ENCODE results near the gene HIRIP3.
"Not testable (repeated sequence)": the region's sequence is repeated elsewhere in the genome, so short reads cannot be mapped to it uniquely, and the experiment has no call there.

HIRIP3 gene

DNA sequence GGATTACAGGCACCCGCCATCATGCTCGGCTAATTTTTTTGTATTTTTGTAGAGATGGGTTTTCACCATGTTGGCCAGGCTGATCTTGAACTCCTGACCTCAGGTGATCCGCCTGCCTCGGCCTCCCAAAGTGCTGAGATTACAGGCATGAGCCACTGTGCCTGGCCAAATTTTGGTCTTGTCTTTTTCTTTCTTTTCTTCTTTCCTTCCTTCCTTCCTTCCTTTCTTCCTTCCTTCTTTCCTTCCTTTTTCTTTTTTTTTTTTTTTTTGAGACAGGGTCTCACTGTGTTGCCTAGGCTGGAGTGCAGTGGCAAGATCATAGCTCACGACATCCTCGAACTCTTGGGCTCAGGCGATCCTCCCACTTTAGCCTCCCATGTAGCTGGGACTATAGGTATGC lies 20.0 kb upstream of the HIRIP3 start:
- DNase-seq: not testable (repeated sequence)

DNA sequence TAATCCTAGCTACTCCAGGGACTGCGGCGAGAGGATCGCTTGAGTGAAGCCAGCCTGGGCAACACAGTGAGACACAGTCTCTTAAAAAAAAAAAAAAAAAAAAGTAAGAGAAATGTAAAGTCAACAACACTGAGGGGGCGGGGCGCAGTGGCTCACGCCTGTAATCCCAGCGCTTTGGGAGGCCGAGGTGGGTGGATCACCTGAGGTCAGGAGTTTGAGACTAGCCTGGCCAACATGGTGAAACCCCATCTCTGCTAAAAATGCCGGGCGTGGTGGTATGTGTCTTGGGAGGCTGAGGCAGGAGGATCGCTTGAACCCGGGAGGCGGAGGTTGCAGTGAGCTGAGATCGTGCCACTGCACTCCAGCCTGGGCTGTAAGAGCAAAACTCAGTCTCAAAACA lies 17.2 kb upstream of the HIRIP3 start:
- DNase-seq: not testable (repeated sequence)

DNA sequence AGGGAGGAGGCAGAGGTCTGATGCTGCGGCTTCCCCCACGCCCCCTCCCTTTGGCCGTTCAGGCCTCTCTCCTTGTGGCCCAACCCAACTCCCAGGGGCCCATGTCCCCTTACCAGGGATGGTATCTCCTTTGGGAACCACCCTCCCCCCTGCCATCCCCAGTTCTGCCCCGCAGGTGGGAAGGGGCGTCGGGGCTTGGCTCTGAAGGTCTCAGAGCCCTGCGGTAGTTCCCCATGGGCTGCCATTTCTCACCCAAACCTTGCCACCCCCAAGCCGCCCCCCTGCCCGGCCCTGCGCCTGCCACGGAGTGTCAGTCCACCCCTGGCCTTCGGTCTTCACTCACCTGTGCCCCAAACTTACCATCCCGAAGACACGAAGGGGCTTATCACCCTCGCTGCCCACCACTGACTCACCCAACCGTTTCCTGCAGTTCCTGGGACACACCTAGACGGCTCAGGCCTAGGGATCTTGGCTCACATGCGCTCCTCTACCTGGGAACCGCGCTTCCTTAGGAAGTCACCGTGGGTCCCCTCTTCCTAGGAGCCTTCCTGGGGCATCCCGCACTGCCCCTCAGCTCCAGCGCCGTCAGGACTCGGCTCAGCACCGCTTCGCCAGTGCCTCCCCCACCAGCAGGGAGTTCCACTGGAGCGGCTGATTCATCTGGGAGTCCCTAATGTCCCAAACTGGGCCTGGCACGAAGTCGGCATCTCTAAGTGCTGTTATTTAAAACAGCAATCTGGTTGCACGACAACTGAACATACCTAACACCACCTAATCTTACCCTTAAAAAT lies 16.5 kb upstream of the HIRIP3 start:
- no peak for DNase-seq

DNA sequence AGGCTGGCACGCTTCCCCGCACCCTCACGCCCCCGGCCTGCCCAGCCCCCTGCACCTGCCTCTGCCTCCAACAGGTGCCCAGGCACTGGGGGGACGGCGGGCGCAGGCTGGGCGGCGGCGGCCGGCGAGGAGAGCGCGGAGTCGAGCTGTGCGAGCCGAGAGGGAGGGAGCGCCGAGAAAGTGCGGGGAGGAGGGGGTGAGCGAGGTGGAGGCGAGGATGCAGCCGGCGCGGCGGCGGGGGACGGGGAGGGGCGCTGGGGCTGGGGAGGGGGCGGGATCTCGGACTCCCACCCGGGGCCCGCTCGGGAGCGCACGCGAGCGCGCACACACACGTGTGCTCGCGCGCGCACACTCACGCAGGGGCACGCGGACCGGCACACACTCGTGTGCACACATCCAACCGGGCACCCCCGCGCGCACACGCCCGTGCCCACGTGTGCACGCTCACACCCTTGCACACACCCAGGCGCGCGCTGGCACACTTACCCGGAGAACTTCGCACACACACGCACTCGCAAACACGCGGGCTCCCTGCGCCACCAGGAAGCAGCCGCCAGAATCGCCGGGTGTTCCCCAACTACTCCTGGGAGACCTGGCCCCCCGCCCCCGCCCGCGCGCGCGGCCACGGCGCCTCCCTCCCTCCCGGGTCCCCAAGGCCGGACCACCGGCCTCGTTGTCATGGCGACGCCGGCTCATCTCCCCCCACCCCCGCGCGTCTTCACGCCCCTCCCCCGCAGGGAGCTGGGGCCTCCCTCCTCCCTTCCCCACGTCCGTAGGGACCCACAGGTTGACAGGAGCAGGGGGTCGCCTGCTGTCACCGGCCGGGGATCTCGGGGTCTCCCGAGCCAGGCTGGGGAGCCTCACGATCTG lies 15.7 kb upstream of the HIRIP3 start, which contains the start of gene DOC2A:
DOC2A (minus strand) TSS at position 184 of the 870 bp plus-strand sequence. CDS start 805 bp downstream, outside the sequence.
- peak; percentile 67 to 69 for DNase-seq

DNA sequence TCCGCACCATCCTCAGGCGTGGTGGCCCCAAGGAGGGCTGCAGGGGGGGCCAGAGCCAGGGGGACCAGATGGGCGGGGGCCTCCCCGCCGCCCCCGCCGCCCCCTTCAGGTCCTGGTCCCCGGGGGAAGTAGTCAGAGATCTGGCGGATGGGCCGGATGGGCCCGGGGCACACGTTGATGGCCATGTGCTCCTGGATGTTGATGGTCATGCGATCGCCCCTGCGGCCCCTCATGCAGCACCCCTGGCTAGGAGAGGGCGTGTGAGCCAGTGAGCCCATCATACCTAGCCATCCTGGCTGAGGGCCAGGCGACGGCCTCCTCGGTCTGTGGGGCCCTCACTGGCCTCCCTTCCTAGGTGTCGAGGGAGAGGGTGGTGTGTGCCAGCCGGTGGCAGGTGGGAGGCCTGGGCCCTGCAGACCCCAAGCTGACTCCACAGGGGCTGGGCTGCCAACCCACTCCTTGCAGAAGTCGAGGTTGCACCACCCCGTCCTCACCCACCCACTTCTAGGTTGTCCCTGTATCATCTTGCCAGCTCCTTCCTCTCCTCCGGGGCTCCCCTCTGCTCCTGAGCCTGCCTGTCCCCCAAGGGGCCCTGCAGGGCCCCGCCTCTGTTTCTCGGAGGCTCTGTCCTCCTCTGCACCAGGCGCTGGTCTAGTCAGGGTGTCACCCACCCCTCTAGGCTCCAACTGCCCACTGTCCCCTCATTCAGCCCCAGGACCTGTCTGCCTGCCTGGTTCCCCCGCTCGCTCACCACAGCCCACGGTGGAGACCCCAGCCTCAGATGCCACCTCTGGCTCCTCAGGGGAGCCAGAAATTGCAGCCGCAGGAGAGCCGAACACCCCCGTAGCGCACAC lies 14.8 kb upstream of the HIRIP3 start:
- DNase-seq: peak in 1 of 2 experiments; percentile 39

DNA sequence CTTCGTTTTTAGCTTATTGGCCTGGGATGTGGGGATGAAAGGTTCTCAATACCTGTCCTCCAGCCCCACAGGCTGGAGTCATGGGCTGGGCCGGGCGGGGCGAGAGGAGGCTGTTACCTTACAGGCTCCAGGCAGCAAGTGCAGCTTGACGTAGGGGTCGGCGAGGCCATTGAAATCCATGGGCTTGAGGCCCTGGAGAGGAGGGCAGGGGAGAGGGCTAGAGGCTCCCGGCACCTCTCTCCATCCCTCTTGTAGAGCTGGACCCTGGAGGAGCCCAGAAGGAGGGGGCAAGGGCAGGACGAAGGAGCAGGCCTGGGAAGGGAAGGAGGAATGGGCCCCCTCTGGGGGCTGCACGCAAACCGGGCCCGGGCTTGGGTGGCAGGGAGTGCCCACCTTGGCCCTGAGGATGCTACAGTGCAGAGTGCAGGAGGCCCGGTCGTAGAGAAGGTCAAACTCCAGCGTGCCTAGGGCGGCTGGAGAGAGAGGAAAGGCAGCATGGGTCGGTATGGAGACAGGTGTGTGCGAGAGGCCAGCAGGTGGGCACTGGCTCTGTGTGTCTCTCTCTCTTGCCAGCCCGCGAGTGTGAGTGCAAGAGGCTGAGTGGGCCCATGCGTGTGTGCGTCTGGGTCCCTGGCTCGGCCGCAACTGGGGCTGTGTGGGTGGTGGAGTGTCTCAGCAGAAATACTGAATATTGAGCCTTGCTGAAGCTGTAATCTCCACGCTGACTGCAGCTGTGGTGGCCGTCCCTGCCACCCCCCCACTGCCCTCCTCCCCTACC lies 13.9 kb upstream of the HIRIP3 start:
- DNase-seq: no peak

DNA sequence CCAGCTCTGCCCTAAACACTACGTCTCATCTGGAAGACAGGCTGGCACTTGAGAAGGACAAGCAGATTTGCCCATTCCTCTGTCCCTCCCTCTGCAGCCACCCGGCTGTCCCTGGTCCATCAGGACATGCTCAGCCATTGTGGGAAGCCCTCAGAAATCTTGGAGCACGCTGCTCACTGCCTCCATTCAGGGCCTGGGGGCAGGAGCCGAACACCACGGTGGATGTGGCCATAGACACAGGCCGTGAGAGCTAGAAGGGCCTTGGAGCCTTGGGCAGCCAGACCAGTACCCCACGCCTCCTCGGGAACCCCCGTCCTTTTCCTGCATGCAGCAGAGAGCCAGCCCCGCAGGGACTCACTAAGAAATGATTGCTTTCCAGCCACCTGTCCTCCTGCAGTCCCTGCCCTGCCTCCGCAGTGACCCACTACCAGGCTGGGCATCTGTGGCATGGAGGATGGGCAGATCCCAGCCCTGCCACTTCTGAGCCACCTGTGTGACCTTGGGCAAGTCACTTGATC lies 12.0 kb upstream of the HIRIP3 start:
- DNase-seq: no peak

DNA sequence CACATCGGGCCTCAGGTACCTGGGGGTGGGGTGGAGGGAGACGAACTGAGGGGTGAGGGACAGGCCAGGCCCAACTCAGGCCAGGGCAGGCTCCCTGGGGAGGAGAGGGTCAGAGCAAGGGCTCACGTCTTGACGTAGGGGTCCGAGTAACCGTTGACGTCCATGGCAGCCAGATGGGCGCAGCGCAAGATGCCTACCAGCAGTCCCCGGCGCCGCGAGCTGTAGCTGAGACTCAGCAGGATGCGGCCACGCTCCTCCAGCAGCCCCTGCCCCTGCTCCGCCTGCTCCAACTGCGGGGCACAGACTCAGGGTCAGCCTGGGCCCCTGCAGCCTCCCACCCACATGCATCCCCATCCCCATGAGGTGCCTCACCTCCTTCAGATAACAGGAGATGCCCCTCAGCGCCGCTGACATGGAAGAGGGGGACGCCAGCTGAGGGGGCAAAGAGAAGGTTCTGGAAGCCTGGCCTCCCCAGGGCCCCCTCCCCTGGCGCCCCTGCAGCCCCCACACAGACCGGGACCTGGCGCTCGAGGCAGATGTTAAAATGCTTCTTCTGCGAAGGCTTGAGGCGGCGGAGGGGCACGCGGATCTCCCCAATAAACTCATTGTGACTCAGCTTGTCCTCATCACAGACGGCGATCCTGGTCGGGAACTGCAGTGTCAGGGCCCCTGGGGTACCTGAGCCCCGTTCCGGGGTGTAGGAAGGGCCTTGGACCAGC lies 11.4 kb upstream of the HIRIP3 start:
- DNase-seq: no peak

DNA sequence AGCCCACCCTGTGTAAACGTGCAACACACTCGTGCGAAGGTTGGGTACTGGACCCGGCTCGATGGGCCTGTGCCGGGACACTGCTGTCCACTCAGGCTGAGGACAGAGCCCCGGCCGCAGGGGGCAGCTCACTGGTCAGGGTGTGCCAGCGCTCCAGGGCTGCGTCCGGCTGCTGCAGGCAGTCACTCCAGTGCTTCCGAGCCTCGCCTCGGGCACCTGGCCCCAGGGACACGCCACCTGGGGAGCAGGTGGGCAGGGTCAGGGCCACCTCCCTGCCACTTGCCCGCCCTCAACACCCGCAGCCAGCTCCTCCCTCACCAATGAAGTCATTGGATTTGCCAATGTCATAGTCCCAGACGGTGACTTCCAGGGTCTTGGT lies 10.7 kb upstream of the HIRIP3 start:
- DNase-seq: no peak

DNA sequence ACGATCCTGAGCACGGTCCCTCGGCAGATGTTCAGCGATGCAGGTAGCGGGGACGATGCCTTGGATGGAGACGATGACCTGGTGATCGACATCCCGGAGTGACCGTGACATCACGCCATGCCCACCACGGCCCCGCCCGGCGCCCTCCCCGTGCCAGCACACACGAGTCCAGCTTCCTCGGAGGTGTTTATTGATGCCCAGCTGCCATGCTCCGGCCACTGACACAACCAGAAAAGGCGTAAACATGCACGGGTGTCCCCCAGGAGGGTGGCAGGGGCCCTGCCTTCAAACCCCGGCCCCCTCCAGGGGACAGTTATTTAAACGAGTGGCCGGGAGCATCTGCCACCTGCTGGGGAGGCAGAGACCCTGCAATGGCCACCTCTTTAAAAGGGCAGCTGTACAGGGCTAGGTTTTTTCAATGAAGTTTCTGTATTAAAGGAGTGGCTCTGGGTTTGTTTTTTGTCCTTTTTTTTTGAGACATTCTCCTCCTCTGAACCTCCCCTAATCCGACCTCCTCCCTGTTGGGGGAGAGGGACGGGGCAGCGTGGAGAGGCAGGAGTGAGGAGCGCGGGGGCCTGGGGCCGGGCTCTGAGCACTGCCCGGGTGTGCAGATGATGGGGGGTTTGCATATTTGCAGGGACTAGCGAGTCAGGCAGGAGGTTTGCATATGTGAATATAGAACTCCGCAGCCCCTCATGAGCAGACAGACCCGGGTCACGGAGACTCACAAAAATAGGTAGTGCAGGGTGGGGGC lies 10.1 kb upstream of the HIRIP3 start:
- DNase-seq: peak; percentile 42 to 71

DNA sequence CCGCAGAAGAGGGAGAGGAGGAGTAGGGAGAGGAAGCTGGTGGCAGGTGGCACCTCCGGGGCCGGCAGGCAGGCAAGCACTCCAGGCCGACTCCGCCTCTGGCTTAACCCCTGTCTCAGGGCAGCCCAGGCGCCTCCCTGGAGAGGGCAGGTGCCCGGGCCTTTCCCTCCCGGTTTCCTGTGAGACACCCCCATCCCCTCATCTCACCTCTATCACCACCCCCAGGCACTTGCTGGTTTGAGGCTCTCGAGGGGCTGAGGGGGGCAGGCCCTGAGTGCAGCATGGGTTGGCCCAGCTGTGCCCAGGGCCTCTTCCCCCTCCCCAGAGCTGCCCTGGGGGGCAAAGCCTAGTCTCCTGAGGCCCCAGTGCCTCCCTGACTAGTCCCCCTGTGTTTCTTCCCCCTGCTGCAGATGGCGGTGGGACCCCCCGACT lies 9.4 kb upstream of the HIRIP3 start:
- peak; percentile 65 to 85 for DNase-seq

DNA sequence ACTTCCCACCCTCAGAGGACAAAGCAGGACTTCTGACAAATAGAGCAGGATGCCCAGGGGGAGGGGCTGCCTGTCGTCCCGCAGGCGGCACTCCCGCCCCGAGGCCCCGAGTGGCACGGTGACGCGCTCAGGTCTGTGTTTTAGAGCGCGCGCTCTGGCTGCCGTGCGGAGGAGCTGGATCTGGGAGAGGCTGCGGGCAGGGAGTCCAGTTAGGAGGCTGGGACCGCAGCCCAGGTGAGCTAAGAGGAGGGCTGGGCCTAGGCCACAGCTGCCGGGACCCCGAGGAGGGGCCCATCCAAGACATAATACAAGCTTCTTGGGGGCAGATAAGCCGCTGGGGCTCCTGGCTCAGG lies 9.0 kb upstream of the HIRIP3 start:
- DNase-seq: no peak

DNA sequence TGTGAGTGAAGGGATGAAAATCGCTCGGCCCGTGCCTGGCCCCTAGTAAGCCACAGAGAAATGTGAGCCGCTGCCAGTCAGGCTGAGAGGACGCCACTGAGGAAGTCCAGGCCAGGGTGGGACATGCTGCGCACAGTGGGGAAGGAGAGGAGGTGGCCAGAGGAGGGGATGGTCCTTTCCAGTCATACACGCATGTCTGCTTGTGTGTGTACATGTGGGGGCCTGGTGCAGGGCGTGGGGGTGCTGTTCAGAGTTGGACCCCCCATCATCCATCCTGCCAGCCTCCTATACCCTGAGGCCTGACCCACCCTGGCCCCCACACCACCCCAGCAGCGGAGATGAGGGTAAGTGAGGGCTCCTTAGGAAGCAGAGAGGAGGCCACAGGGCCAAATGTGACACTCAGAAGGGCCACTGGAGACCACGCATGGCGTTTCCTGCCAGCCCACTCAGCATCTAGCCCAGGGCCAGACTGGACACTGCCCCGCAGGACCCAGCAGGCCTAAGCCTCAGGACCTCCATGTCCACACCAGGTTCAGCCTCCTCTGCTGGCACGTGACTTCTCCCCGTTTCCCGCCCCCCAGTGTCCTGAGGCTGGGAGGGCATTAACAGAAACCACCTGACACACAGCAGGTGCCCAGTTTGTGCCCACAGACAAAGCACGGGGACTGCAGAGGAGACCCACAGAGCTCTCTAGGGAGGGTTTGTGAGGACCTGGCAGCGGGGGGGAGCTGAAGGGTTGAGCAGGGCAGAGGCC lies 8.4 kb upstream of the HIRIP3 start:
- DNase-seq: no peak

DNA sequence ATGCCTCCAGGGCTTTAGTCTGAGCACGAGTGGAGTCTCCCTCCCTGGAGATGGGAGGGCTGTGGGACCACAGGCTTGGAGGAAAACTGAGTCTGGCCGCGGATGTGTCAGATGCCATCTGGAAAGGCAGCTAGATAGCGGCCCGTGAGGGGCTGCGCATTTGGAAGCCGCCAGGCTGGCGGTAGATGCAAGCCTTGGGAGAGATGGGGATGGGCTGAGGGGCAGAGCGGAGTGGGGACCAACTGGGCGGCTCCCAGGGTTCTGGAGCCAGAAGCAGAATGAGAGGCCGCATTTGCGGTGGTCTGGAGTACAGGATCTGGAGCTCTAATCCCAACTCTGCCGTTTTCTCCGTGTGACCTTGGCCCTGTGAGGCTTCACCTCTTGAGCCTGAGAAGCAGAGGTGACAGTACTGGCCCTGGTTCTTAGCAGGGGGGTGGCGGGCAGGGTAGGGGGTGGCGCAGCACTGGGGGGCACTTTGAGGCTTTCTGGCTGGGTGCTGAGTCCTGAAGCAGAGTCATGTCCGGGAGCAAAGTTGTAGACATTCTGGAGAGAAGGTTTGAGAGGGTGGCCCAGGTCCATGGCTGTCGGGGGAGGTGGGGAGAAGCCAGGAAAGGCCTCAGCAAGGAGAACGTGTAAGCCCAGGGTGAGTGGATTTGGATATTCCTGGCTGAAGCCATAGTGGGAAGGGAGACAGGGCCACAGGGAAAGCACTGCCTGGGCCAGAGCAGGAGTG lies 7.4 kb upstream of the HIRIP3 start:
- no peak for DNase-seq

DNA sequence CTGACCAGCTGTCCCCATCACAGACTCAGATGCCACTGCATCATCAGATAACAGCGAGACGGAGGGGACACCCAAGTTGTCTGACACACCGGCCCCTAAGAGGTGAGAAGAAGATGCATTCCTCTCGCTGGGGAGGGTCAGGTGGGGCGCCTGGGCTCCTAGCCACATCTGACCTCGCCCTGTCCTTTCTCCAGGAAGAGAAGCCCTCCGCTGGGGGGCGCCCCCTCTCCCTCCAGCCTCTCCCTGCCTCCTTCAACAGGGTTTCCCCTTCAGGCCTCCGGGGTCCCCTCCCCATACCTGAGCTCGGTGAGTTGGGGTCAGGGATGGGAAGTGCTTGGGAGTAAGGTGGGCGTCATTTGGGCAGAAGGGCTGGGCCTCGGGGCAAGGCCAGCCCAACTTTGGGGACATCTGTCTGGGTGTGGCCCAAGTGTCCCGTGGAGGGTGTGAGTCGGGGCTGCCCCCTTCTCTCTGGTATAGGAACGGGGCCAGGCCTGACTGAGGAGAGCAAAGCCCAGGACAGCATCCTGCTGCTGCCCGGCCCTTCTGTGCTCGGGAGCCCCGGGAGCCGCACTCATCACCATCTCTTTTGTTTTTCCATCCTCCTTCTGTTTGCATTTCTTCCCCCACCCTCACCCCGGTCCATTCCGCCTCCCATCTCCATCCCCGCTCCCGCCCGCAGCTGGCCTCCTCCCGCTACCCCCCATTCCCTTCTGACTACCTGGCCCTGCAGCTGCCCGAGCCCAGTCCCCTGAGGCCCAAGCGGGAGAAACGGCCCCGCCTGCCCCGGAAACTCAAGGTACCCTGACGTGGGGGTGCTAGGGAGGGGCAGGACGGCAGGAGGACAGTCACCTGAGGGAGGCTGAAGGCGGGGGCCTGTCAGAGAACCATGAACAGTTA lies 5.6 kb upstream of the HIRIP3 start:
- no peak for DNase-seq

DNA sequence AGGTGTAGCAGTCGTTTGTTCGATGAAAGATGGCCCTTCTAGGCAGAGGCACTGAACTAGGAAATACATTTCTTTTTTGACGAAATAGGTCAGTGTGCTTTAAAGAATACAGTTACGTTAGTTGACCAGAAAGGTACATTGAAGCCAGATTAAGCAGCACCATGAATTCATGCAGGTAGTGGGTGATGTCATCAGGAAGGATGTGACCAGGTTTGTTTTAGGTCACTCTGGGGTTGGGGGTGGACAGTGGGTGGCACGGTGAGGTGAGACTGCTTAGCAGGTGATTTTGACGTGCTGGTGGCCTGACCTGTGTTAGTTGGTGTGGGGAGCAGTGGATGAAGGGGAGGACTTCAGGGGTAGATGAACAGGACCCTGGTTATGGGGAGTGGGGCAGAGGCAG lies 4.2 kb upstream of the HIRIP3 start:
- no peak for DNase-seq

DNA sequence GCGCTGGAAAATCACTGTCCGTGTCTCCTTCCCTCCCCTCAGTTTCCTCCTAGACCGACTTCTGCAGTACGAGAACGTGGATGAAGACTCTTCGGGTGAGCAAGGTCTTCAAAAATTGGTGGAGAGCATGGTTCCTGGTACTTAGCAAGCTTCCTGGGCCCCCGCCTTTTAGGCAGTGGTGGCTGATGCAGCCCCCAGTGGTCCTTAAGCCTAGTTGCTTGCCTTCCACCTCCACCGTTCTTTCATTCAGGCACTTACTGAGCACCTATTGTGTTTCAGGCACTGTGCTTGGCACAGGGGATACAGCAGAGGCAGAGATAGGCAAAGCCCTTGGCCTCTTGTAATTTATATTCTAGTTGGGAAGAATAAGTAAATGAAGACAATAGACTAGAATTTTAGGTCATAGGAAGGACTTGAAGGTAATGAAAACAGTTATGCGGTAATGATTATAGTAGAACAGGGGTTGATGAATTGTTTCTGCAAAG lies 1.4 kb upstream of the HIRIP3 start:
- peak in 1 of 2 experiments; percentile 27 for DNase-seq
